ENCODE data around the gene LSAMP.

DNA sequence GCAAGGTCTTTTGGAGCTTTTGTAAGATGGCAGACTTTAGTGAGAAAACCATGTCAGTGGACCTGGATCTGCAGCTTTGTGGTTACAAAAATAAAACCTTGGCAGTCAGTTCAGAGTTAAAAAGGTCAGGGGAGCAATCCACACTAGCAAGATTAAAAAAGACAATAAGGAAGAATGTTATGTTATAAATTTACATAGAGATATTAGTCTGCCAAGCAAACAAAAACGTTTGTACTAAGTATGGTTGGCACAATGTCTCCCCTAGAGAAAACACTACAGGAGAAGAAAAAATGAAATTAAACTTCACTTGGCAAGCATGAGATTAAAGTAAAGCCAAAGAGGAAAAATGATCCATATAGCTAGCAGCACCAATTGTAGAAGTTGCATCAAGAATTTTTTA lies 205.0 kb downstream of the LSAMP start:
- TF ChIP-seq, protein P1, sequence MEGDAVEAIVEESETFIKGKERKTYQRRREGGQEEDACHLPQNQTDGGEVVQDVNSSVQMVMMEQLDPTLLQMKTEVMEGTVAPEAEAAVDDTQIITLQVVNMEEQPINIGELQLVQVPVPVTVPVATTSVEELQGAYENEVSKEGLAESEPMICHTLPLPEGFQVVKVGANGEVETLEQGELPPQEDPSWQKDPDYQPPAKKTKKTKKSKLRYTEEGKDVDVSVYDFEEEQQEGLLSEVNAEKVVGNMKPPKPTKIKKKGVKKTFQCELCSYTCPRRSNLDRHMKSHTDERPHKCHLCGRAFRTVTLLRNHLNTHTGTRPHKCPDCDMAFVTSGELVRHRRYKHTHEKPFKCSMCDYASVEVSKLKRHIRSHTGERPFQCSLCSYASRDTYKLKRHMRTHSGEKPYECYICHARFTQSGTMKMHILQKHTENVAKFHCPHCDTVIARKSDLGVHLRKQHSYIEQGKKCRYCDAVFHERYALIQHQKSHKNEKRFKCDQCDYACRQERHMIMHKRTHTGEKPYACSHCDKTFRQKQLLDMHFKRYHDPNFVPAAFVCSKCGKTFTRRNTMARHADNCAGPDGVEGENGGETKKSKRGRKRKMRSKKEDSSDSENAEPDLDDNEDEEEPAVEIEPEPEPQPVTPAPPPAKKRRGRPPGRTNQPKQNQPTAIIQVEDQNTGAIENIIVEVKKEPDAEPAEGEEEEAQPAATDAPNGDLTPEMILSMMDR (IDR thresholded peaks at IDR 0.05): no peak
- no peak for TF ChIP-seq EZH2 (IDR thresholded peaks at IDR 0.05; ENCODE audit: borderline replicate concordance, insufficient read depth, low read depth, low read length, poor library complexity, severe bottlenecking)
